K562 (cell line): Measurements from ENCODE around the gene KASH5. TPM values are rescaled to one million over a fixed set of nuclear protein-coding genes. Genes with fewer than 3 reads are reported as not detected.
"Not testable (repeated sequence)": the region's sequence is repeated elsewhere in the genome, so short reads cannot be mapped to it uniquely, and the experiment has no call there.

ENCODE experiments used
- ATAC-seq: fragments of 200-7000 bp; cut with Tn5 transposase; 3 replicates; pipeline ENCODE4 v1.9.1; 2020; ENCODE audit warnings: moderate library complexity
- BruUV-seq: library from RNA; stranded (reverse); fragments of 400-500 nt; replicated peaks from 2 replicates; lab custom pipeline; 2021; lab: Mats Ljungman, UMichigan
- CTCF ChIA-PET: fragments of 300-600 bp; formaldehyde crosslinking; extraction: SDS; loops from one replicate; lab custom pipeline; 2021; ENCODE audit warnings: low intra/inter-chr PET ratio; lab: Yijun Ruan, JAX
- POLR2A ChIA-PET: fragments of 300-600, 350-650 bp; sonication (Branson Sonifier 250); formaldehyde crosslinking; extraction: SDS; loops from one replicate; lab custom pipeline; 2021; ENCODE audit warnings: antibody characterized with exemption, inconsistent platforms; lab: Yijun Ruan, JAX
- DNase-seq, 4 experiments: peaks; one replicate each; pipeline versions ENCODE4 v3.0.0 to v3.0.0-alpha.2; 2011 to 2018; ENCODE audit warnings: low spot score in 3 of 4, mixed read lengths in 3 of 4; ENCODE audit errors: extremely low read depth in 1 of 4
- FAIRE-seq: peaks from 2 replicates; lab custom pipeline; 2011; peaks lifted over from hg19 to GRCh38; lab: Jason Lieb, UNC
- H2AFZ ChIP-seq: 2 replicates; pipeline ENCODE4 v1.6.0; 2011; ENCODE audit warnings: low read depth, low read length, control low read depth, inconsistent platforms
- H3K27ac ChIP-seq: fragments of 200-600 bp; 3 replicates; pipeline ENCODE4 v1.8.0; 2011; ENCODE audit warnings: low read depth, mild to moderate bottlenecking, control low read depth, inconsistent platforms, low read length, moderate library complexity, mixed read lengths; ENCODE audit errors: extremely low read depth
- H3K27me3 ChIP-seq, 2 experiments: fragments of 300-600 bp in 1 of 2; 2 replicates in 1 of 2; 3 replicates in 1 of 2; pipeline versions ENCODE4 v1.6.0 to v1.8.0; 2011; ENCODE audit warnings: inconsistent platforms in 2 of 2, low read length in 2 of 2, mild to moderate bottlenecking in 1 of 2, mixed read lengths in 1 of 2, moderate library complexity in 1 of 2; ENCODE audit not compliant: control insufficient read depth in 2 of 2, insufficient read depth in 2 of 2
- H3K36me3 ChIP-seq: fragments of 300-600 bp; 3 replicates; pipeline ENCODE4 v1.8.0; 2011; ENCODE audit warnings: mild to moderate bottlenecking, low read length, inconsistent platforms; ENCODE audit not compliant: control insufficient read depth, insufficient read depth
- H3K4me1 ChIP-seq, 2 experiments: fragments of 200-600 bp in 1 of 2; replicated peaks in 1 of 2; 2 replicates in 1 of 2; 3 replicates in 1 of 2; pipeline versions ENCODE4 v1.5.1 to v1.8.0; 2011; ENCODE audit warnings: inconsistent platforms in 2 of 2, low read length in 2 of 2, mild to moderate bottlenecking in 1 of 2, mixed read lengths in 1 of 2, moderate library complexity in 1 of 2; ENCODE audit not compliant: control insufficient read depth in 2 of 2, insufficient read depth in 2 of 2
- H3K4me2 ChIP-seq: 2 replicates; pipeline ENCODE4 v1.6.1; 2011; ENCODE audit warnings: low read length, control low read depth, inconsistent platforms, mixed read lengths; ENCODE audit not compliant: insufficient read depth
- H3K4me3 ChIP-seq: fragments of 200-600 bp; sonication (generic), shearing (Covaris generic); 2 replicates; pipeline ENCODE4 v1.5.1; 2016; ENCODE audit warnings: control low read depth, inconsistent platforms
- H3K79me2 ChIP-seq: fragments of 200-600 bp; 3 replicates; pipeline ENCODE4 v1.8.0; 2011; ENCODE audit warnings: low read length, inconsistent platforms; ENCODE audit not compliant: control insufficient read depth, insufficient read depth
- H3K9ac ChIP-seq, 2 experiments: 2 replicates each; pipeline versions ENCODE4 v1.6.0 to v1.6.1; 2011; ENCODE audit warnings: low read depth in 2 of 2, low read length in 2 of 2, control low read depth in 1 of 2, inconsistent platforms in 1 of 2, mild to moderate bottlenecking in 1 of 2, mixed read lengths in 1 of 2; ENCODE audit not compliant: insufficient read depth in 1 of 2
- H3K9me1 ChIP-seq: one replicate; pipeline ENCODE4 v1.6.0; 2011; ENCODE audit warnings: inconsistent platforms, mild to moderate bottlenecking, low read length, moderate library complexity; ENCODE audit not compliant: control insufficient read depth, insufficient read depth
- H3K9me3 ChIP-seq: replicated peaks from 2 replicates; pipeline ENCODE4 v1.5.1; 2011; ENCODE audit warnings: low read depth, low read length, inconsistent platforms; ENCODE audit not compliant: control insufficient read depth, insufficient read depth
- H4K20me1 ChIP-seq: replicated peaks from 2 replicates; pipeline ENCODE4 v1.6.1; 2011; ENCODE audit warnings: low read length, inconsistent platforms, mixed read lengths; ENCODE audit not compliant: control insufficient read depth, insufficient read depth
- ATF7 ChIP-seq: fragments of 450-650 bp; IDR thresholded peaks from 2 replicates; pipeline ENCODE4 v1.7.1; 2014; ENCODE audit warnings: mild to moderate bottlenecking, moderate library complexity
- CEBPB ChIP-seq: fragments of 450-650 bp; IDR thresholded peaks from 2 replicates; pipeline ENCODE4 v1.6.1; 2016; ENCODE audit warnings: missing genetic modification characterization, missing compliant biosample characterization
- CEBPG ChIP-seq, 3 experiments: fragments of 200-800 bp in 1 of 3; sonication (Bioruptor generic) in 1 of 3; sonication (generic) in 1 of 3; formaldehyde crosslinking in 1 of 3; IDR thresholded peaks in 2 of 3; conservative IDR thresholded peaks in 1 of 3; 2 replicates each; pipeline versions ENCODE4 v1.6.1 to v1.8.0; 2016 to 2022; ENCODE audit warnings: missing compliant biosample characterization in 2 of 3, missing genetic modification characterization in 2 of 3, mild to moderate bottlenecking in 1 of 3, missing genetic modification reagents in 1 of 3
- NFIC ChIP-seq: fragments of 450-650 bp; IDR thresholded peaks from 2 replicates; pipeline ENCODE4 v1.6.1; 2017; ENCODE audit warnings: mild to moderate bottlenecking, inconsistent platforms
- RBM39 ChIP-seq: fragments of 200-400 bp; formaldehyde crosslinking; optimal IDR thresholded peaks from 2 replicates; pipeline ENCODE3; 2018; ENCODE audit warnings: low read depth, low read length
- ZNF384 ChIP-seq: IDR thresholded peaks from 2 replicates; pipeline ENCODE4 v1.6.1; 2012; ENCODE audit warnings: low read depth, low read length, improper control_type of control experiment
- WGBS: fragments of 100-300 bp; shearing (Covaris generic); methylation state at CpG from one replicate; pipeline ENCODE4 v1.1.6; 2016; ENCODE audit warnings: low coverage, mixed read lengths; ENCODE audit not compliant: insufficient coverage; ENCODE audit errors: missing lambda C conversion rate; 5-methylcytosine and 5-hydroxymethylcytosine counted together
- in situ Hi-C: fragments of 300-500 bp; cut with MboI; formaldehyde crosslinking; loops from 4 replicates; pipeline ENCODE4 v1.15.0; 2018; ENCODE audit warnings: inconsistent platforms, mixed read lengths
- intact Hi-C: fragments of 100-400 bp; cut with micrococcal nuclease; formaldehyde crosslinking; loops from 2 replicates; pipeline ENCODE4 v1.14.2; 2022
- polyA plus RNA-seq, 8 experiments: library from polyadenylated mRNA; depleted of rRNA in 4 of 8; stranded (reverse) in 5 of 8; unstranded in 3 of 8; fragments of >200 nt; fragmentation: Nextera tagmentation in 2 of 8; fragmentation: Illumina TruSeq in 1 of 8; extraction: Ambion mirVana in 2 of 8; extraction: Trizol in 1 of 8; gene quantifications; 2 replicates each; pipeline versions ENCODE4 v1.2.1 to v1.2.3, GENCODE V29; 2011 to 2014; ENCODE audit warnings: inconsistent platforms in 1 of 8, missing spikeins in 1 of 8
- total RNA-seq, 7 experiments: library from RNA; depleted of rRNA in 6 of 7; stranded (reverse); fragments of >200 nt in 6 of 7; fragmentation: Illumina TruSeq in 2 of 7; extraction: Trizol in 2 of 7; gene quantifications; 2 replicates each; pipeline versions ENCODE4 v1.2.1 to v1.2.3, GENCODE V29; 2011 to 2021; ENCODE audit warnings: low replicate concordance in 1 of 7
- TF ChIP-seq, protein P1 (sequence below), 2 experiments: fragments of 450-650 bp in 1 of 2; sonication (generic) in 1 of 2; formaldehyde crosslinking in 1 of 2; IDR thresholded peaks in 1 of 2; conservative IDR thresholded peaks in 1 of 2; 2 replicates each; pipeline versions ENCODE4 v1.6.1 to v1.8.1; 2016 to 2023; ENCODE audit warnings: mild to moderate bottlenecking in 2 of 2, moderate library complexity in 2 of 2, inconsistent platforms in 1 of 2, missing genetic modification reagents in 1 of 2

KASH5 gene
- total and polyA plus RNA-seq, 9 of the 15 experiments (the other 6 are each of a cell fraction or from before 2014, with no cell fraction given): 0.07 to 0.84 (median 0.34) TPM; not detected in 1

DNA sequence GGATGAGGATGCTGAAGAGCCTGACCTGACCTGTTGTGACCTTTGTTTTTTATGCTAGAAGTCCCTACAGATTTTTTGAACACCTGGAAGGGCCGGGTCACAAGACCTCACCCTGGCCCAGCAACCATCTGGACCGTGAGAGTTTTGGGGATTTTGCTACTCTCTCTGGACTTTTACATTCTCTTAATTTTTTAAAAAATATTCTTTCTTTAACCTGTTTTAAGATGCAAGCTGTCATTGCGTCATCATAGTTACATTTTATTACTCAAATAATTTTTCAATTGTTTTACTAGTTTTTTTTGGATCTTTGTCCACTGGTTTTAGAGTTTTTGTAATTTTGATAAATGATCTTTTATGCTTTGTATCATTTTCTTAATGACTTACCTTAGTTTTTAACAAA, 16.9 kb upstream of the KASH5 start:
- H2AFZ ChIP-seq: no peak overlapping the region
- 17% methylated on average over 3 of the region's 3 CpGs for WGBS
- POLR2A ChIA-PET: interaction anchor here (1.5 kb wide), 1 partner anchor 39 kb away, joined by 3 read pairs; no protein-coding TSS in a partner anchor

DNA sequence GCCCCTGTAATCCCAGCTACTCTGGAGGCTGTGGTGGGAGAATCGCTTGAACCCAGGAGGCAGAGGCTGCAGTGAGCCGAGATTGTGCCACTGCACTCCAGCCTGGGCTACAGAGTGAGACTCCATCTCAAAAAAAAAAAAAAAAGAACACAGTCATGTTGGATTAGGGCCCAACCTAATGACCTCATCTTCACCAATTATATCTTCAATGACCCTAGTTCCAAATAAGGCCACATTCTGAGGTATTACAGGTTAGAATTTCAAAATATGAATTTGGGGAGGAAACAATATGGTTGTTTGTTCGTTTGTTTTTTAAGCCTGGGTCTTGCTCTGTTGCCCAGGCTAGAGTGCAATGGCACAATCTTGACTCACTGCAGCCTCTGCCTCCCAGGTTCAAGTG, 14.9 kb upstream of the KASH5 start:
- H3K27ac ChIP-seq, H3K9me3 ChIP-seq, intact Hi-C loops, H3K9me1 ChIP-seq, FAIRE-seq, BruUV-seq, H3K27me3 ChIP-seq, DNase-seq: not testable (repeated sequence)
- H2AFZ ChIP-seq: peak overlapping the region; percentile 83; the same call in 1 of the 2 replicates
- TF ChIP-seq, protein P1, sequence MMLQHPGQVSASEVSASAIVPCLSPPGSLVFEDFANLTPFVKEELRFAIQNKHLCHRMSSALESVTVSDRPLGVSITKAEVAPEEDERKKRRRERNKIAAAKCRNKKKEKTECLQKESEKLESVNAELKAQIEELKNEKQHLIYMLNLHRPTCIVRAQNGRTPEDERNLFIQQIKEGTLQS (IDR thresholded peaks at IDR 0.05): peak; percentile 45; the same call in 1 of the 2 replicates
- TF ChIP-seq, protein P1 (CRISPR knock-in tag; conservative IDR thresholded peaks at IDR 0.05): not testable (repeated sequence)
- TF ChIP-seq ATF7 (peak; percentile 28; the same call in 1 of the 2 replicates), ZNF384 (peak; percentile 38; the same call in 1 of the 2 replicates), NFIC (peak; percentile 72)
- TF ChIP-seq, all 486 proteins: peak for 4; not testable (repeated sequence) for 482
- ChIA-PET POLR2A (interaction anchor here (1.0 to 1.2 kb wide), 2 partner anchors 9 to 11 kb away, joined by 3 read pairs; no protein-coding TSS in a partner anchor), CTCF (interaction anchor here (0.7 kb wide), 1 partner anchor 82 kb away, joined by 4 read pairs; no protein-coding TSS in a partner anchor)
- H3K4me3 ChIP-seq, H4K20me1 ChIP-seq, H3K79me2 ChIP-seq, ATAC-seq, H3K36me3 ChIP-seq, in situ Hi-C loops, H3K9ac ChIP-seq, H3K4me1 ChIP-seq: not testable (repeated sequence)
- H3K4me2 ChIP-seq: 0 out of 2 replicates have a peak overlapping the region, but pooled peaks have one; percentile 35
- 35% methylated on average over 2 of the region's 3 CpGs for WGBS

More for the DNA sequence above, 16.9 kb upstream of the KASH5 start:
- Histone ChIP-seq H3K27me3 (no peaks in the 10 kb centered on the region), H4K20me1 (no peaks in the 10 kb centered on the region), H3K4me2 (no peak overlapping the region), H3K36me3 (no peaks in the 10 kb centered on the region), H3K9ac (no peak overlapping the region), H3K79me2 (no peaks in the 10 kb centered on the region), H3K9me3 (peaks cover 7% of the 10 kb centered on the region; the same call in 1 of the 2 replicates), H3K4me1 (peaks cover 0 to 8% of the 10 kb centered on the region in 2 experiments; a peak in 2 of 5 replicates), H3K9me1 (no peaks in the 10 kb centered on the region), H3K4me3 (no peak overlapping the region), H3K27ac (no peak overlapping the region)
- BruUV-seq: no TSS peak
- intact Hi-C loops: no loop called here
- CTCF ChIA-PET: no interaction called here
- in situ Hi-C loops: no loop called here
- DNase-seq (no peak), ATAC-seq (no peak), FAIRE-seq (peak; percentile 29)
- TF ChIP-seq CEBPB (tag) (peak; percentile 63), CEBPG (CRISPR knock-in tag; IDR thresholded peaks at IDR 0.05) (no peak), CEBPG (tag; conservative IDR thresholded peaks at IDR 0.05 in 1 of 2, IDR thresholded peaks at IDR 0.05 in 1 of 2) (peak; percentile 67 to 73), RBM39 (no peak)
- TF ChIP-seq, protein P1 (IDR thresholded peaks at IDR 0.05): peak; percentile 73
- TF ChIP-seq, protein P1 (CRISPR knock-in tag; conservative IDR thresholded peaks at IDR 0.05): no peak
